H9 (cell line): ENCODE results near the gene ATP2C1. TPM values are rescaled to one million over a fixed set of nuclear protein-coding genes. Genes with fewer than 3 reads are reported as not detected.

Source experiments
- DNase-seq: peaks from one replicate; pipeline ENCODE4 v3.0.0-alpha.2; 2017
- H2AFZ ChIP-seq: one replicate; pipeline ENCODE4 v1.6.1; 2013; ENCODE audit warnings: mild to moderate bottlenecking, low read length, control low read depth, moderate library complexity
- H2AK5ac ChIP-seq: 2 replicates; pipeline ENCODE4 v1.6.1; 2013; ENCODE audit warnings: low read length, control low read depth, mixed read lengths; ENCODE audit not compliant: insufficient read length
- H2BK120ac ChIP-seq: one replicate; pipeline ENCODE4 v1.6.1; 2013; ENCODE audit warnings: low read depth, mild to moderate bottlenecking, low read length, control low read depth, inconsistent platforms; ENCODE audit not compliant: poor library complexity, severe bottlenecking
- H2BK12ac ChIP-seq: 2 replicates; pipeline ENCODE4 v1.6.1; 2013; ENCODE audit warnings: low read length, control low read depth, mixed read lengths, low read depth; ENCODE audit not compliant: insufficient read length
- H2BK15ac ChIP-seq: 2 replicates; pipeline ENCODE4 v1.6.1; 2013; ENCODE audit warnings: low read depth, low read length, control low read depth
- H2BK20ac ChIP-seq: one replicate; pipeline ENCODE4 v1.6.1; 2013; ENCODE audit warnings: low read depth, mild to moderate bottlenecking, low read length, control low read depth, inconsistent platforms; ENCODE audit not compliant: poor library complexity, severe bottlenecking
- H2BK5ac ChIP-seq: 2 replicates; pipeline ENCODE4 v1.6.1; 2013; ENCODE audit warnings: low read length, control low read depth, mixed read lengths; ENCODE audit not compliant: insufficient read length
- H3K14ac ChIP-seq: 2 replicates; pipeline ENCODE4 v1.6.1; 2013; ENCODE audit warnings: low read length, control low read depth; ENCODE audit not compliant: insufficient read depth
- H3K18ac ChIP-seq: 2 replicates; pipeline ENCODE4 v1.6.1; 2013; ENCODE audit warnings: low read depth, mild to moderate bottlenecking, mixed read lengths, low read length, control low read depth; ENCODE audit not compliant: insufficient read length
- H3K23ac ChIP-seq: 2 replicates; pipeline ENCODE4 v1.6.1; 2013; ENCODE audit warnings: low read length, control low read depth, mixed read lengths, low read depth; ENCODE audit not compliant: insufficient read length
- H3K23me2 ChIP-seq: 2 replicates; pipeline ENCODE4 v1.6.1; 2013; ENCODE audit warnings: low read depth, mild to moderate bottlenecking, mixed read lengths, low read length, control low read depth; ENCODE audit not compliant: insufficient read length, poor library complexity, severe bottlenecking
- H3K27ac ChIP-seq: 2 replicates; pipeline ENCODE4 v1.5.1; 2013; ENCODE audit warnings: low read length, control low read depth, mixed read lengths, low read depth; ENCODE audit not compliant: insufficient read length
- H3K27me3 ChIP-seq: 2 replicates; pipeline ENCODE4 v1.6.1; 2013; ENCODE audit warnings: low read length, control low read depth, inconsistent platforms; ENCODE audit not compliant: insufficient read depth
- H3K4ac ChIP-seq: 2 replicates; pipeline ENCODE4 v1.6.1; 2013; ENCODE audit warnings: low read depth, mild to moderate bottlenecking, control low read depth, inconsistent platforms, low read length, moderate library complexity
- H3K4me1 ChIP-seq: 2 replicates; pipeline ENCODE4 v1.6.1; 2013; ENCODE audit warnings: low read length, control low read depth, inconsistent platforms; ENCODE audit not compliant: insufficient read depth
- H3K4me2 ChIP-seq: 2 replicates; pipeline ENCODE4 v1.6.1; 2013; ENCODE audit warnings: low read length, control low read depth, mixed read lengths; ENCODE audit not compliant: insufficient read length, insufficient read depth
- H3K56ac ChIP-seq: 2 replicates; pipeline ENCODE4 v1.6.1; 2013; ENCODE audit warnings: low read depth, mild to moderate bottlenecking, mixed read lengths, low read length, control low read depth; ENCODE audit not compliant: insufficient read length
- H3K79me1 ChIP-seq: 2 replicates; pipeline ENCODE4 v1.6.1; 2013; ENCODE audit warnings: low read depth, mild to moderate bottlenecking, moderate library complexity, low read length, control low read depth, inconsistent platforms; ENCODE audit not compliant: insufficient read depth, poor library complexity, severe bottlenecking
- H3K79me2 ChIP-seq: 2 replicates; pipeline ENCODE4 v1.6.1; 2013; ENCODE audit warnings: low read length, control low read depth, inconsistent platforms; ENCODE audit not compliant: insufficient read depth
- H3K9ac ChIP-seq: 2 replicates; pipeline ENCODE4 v1.6.1; 2013; ENCODE audit warnings: low read length, control low read depth, mixed read lengths; ENCODE audit not compliant: insufficient read length; ENCODE audit errors: extremely low read depth
- H3K9me3 ChIP-seq: one replicate; pipeline ENCODE4 v1.6.1; 2013; ENCODE audit warnings: low read depth, low read length, inconsistent platforms; ENCODE audit not compliant: control insufficient read depth
- H3T11ph ChIP-seq: one replicate; pipeline ENCODE4 v1.6.1; 2013; ENCODE audit warnings: mild to moderate bottlenecking, low read length, control low read depth, inconsistent platforms
- H4K20me1 ChIP-seq: one replicate; pipeline ENCODE4 v1.6.1; 2013; ENCODE audit not compliant: control insufficient read depth, insufficient read length, insufficient read depth
- H4K5ac ChIP-seq: 2 replicates; pipeline ENCODE4 v1.6.1; 2013; ENCODE audit warnings: low read depth, mild to moderate bottlenecking, mixed read lengths, low read length, control low read depth; ENCODE audit not compliant: insufficient read length
- H4K8ac ChIP-seq: replicated peaks from 2 replicates; pipeline ENCODE4 v1.6.1; 2013; ENCODE audit warnings: low read length, control low read depth, mixed read lengths, low read depth; ENCODE audit not compliant: insufficient read length
- H4K91ac ChIP-seq: 2 replicates; pipeline ENCODE4 v1.6.1; 2013; ENCODE audit warnings: low read depth, mild to moderate bottlenecking, moderate library complexity, mixed read lengths, low read length, control low read depth; ENCODE audit not compliant: insufficient read length
- H3K27ac Mint-ChIP-seq, 3 experiments: 2 replicates in 2 of 3; 3 replicates in 1 of 3; pipeline ENCODE4 v1.8.0; 2020 to 2021; ENCODE audit warnings: mixed read lengths in 3 of 3, mild to moderate bottlenecking in 1 of 3, moderate library complexity in 1 of 3
- H3K27me3 Mint-ChIP-seq: 2 replicates; pipeline ENCODE4 v1.8.0; 2021; ENCODE audit warnings: low read depth, mild to moderate bottlenecking, moderate library complexity, mixed read lengths
- H3K36me3 Mint-ChIP-seq, 3 experiments: 2 replicates in 2 of 3; 3 replicates in 1 of 3; pipeline ENCODE4 v1.8.0; 2020 to 2021; ENCODE audit warnings: low read depth in 3 of 3, mixed read lengths in 3 of 3; ENCODE audit not compliant: insufficient read depth in 1 of 3
- H3K4me1 Mint-ChIP-seq, 2 experiments: 2 replicates each; pipeline ENCODE4 v1.8.0; 2020; ENCODE audit warnings: mixed read lengths in 2 of 2
- H3K4me3 Mint-ChIP-seq, 2 experiments: 2 replicates in 1 of 2; 3 replicates in 1 of 2; pipeline ENCODE4 v1.8.0; 2020 to 2021; ENCODE audit warnings: mild to moderate bottlenecking in 2 of 2, mixed read lengths in 2 of 2, moderate library complexity in 1 of 2
- H3K9me3 Mint-ChIP-seq, 2 experiments: 2 replicates in 1 of 2; 3 replicates in 1 of 2; pipeline ENCODE4 v1.8.0; 2020; ENCODE audit warnings: mild to moderate bottlenecking in 2 of 2, mixed read lengths in 2 of 2, moderate library complexity in 1 of 2
- CTCF ChIP-seq: fragments of 200-600 bp; sonication (generic); conservative IDR thresholded peaks from 3 replicates; pipeline ENCODE4 v1.8.0; 2021; ENCODE audit warnings: antibody characterized with exemption, mild to moderate bottlenecking
- WGBS: extraction: QIAGEN DNeasy Blood & Tissue Kit; methylation state at CpG from one replicate; pipeline ENCODE4 v1.1.7; 2013; ENCODE audit warnings: missing lambda C conversion rate, low lambda C conversion rate, mixed read lengths; ENCODE audit not compliant: insufficient read length; ENCODE audit errors: extremely low coverage; 5-methylcytosine and 5-hydroxymethylcytosine counted together
- total RNA-seq: library from RNA; stranded (reverse); gene quantifications from 2 replicates; pipeline ENCODE4 v1.2.1, GENCODE V29; 2021

Gene ATP2C1
- total RNA-seq, 1 experiment from 2014 or later = 65.5 TPM

GRCh38 chr3:130997289-130997688 lies 103.4 kb downstream of the ATP2C1 start:
- no peak overlapping the region for H3K4me3 Mint-ChIP-seq
- no peaks in the 10 kb centered on the region for H3K23me2 ChIP-seq

More at GRCh38 chr3:130997289-130997688, 103.4 kb downstream of the ATP2C1 start:
- Histone ChIP-seq H2AFZ (no peak overlapping the region), H3K18ac (no peak overlapping the region), H3K4me2 (no peak overlapping the region), H3K27ac (no peak overlapping the region), H2BK5ac (no peak overlapping the region), H3K23ac (no peak overlapping the region), H3K56ac (no peak overlapping the region), H3K4ac (no peak overlapping the region), H3T11ph (no peak overlapping the region), H4K8ac (no peak overlapping the region), H3K79me1 (no peaks in the 10 kb centered on the region), H4K91ac (no peak overlapping the region), H3K27me3 (no peaks in the 10 kb centered on the region), H3K9ac (no peak overlapping the region), H2AK5ac (no peak overlapping the region), H2BK20ac (no peak overlapping the region), H3K9me3 (no peaks in the 10 kb centered on the region), H2BK120ac (no peak overlapping the region), H4K20me1 (no peaks in the 10 kb centered on the region), H3K14ac (no peak overlapping the region), H2BK15ac (no peak overlapping the region), H3K79me2 (no peaks in the 10 kb centered on the region), H3K4me1 (no peaks in the 10 kb centered on the region), H2BK12ac (no peak overlapping the region), H4K5ac (no peak overlapping the region)
- peaks cover 2 to 28% (median 24%) of the 10 kb centered on the region in 3 experiments; a peak in 6 of 7 replicates for H3K36me3 Mint-ChIP-seq
- DNase-seq = no peak
- no peak for TF ChIP-seq CTCF
- no CpG with 5 or more reads among the region's 7 CpGs for WGBS
- no peak overlapping the region; a peak in 1 of 7 replicates for H3K27ac Mint-ChIP-seq
- no peaks in the 10 kb centered on the region for H3K4me1 Mint-ChIP-seq
- no peaks in the 10 kb centered on the region for H3K27me3 Mint-ChIP-seq
- no peaks in the 10 kb centered on the region for H3K9me3 Mint-ChIP-seq
